Kidney (tissue), 14 donors: ENCODE data around the gene NRBF2. TPM values are rescaled to one million over a fixed set of nuclear protein-coding genes. Genes with fewer than 3 reads are reported as not detected.
"Not testable (repeated sequence)": the region's sequence is repeated elsewhere in the genome, so short reads cannot be mapped to it uniquely, and the experiment has no call there.

Experiments
- DNase-seq, 5 donors: peaks; one replicate each; pipeline ENCODE4 v3.0.0-alpha.2; 2013 to 2020
- FAIRE-seq: peaks from 2 replicates; lab custom pipeline; 2012; peaks lifted over from hg19 to GRCh38; lab: Jason Lieb, UNC
- H3K27ac ChIP-seq, 2 donors: one replicate each; pipeline ENCODE4 v1.7.0; 2013; ENCODE audit warnings: low read depth in 2 of 2, low read length in 2 of 2, inconsistent platforms in 1 of 2
- H3K27me3 ChIP-seq: one replicate; pipeline ENCODE4 v1.7.1; 2013; ENCODE audit warnings: low read length, inconsistent platforms; ENCODE audit not compliant: control insufficient read depth, insufficient read depth
- H3K36me3 ChIP-seq, 3 donors: one replicate each; pipeline versions ENCODE4 v1.7.0 to v1.7.1; 2013; ENCODE audit warnings: low read length in 3 of 3, control low read depth in 1 of 3, inconsistent platforms in 1 of 3; ENCODE audit not compliant: insufficient read depth in 3 of 3, control insufficient read depth in 2 of 3
- H3K4me1 ChIP-seq, 3 donors: one replicate each; pipeline versions ENCODE4 v1.7.0 to v1.7.1; 2013; ENCODE audit warnings: low read length in 3 of 3, inconsistent platforms in 1 of 3, low read depth in 1 of 3; ENCODE audit not compliant: control insufficient read depth in 2 of 3, insufficient read depth in 2 of 3
- H3K4me3 ChIP-seq, 3 donors: one replicate each; pipeline versions ENCODE4 v1.7.0 to v1.8.1; 2013; ENCODE audit warnings: low read length in 3 of 3, control low read depth in 1 of 3, inconsistent platforms in 1 of 3
- H3K9ac ChIP-seq, 3 donors: one replicate each; pipeline versions ENCODE4 v1.7.0 to v1.7.1; 2013; ENCODE audit warnings: low read length in 3 of 3, control low read depth in 1 of 3, inconsistent platforms in 1 of 3
- H3K9me3 ChIP-seq, 3 donors: one replicate each; pipeline versions ENCODE4 v1.7.0 to v1.7.1; 2013; ENCODE audit warnings: low read length in 3 of 3, control low read depth in 1 of 3, inconsistent platforms in 1 of 3; ENCODE audit not compliant: control insufficient read depth in 2 of 3, insufficient read depth in 1 of 3
- intact Hi-C: fragments of 100-400 bp; cut with DNase I; formaldehyde crosslinking; loops from one replicate; pipeline ENCODE4 v1.11.1; 2022
- polyA plus RNA-seq: library from polyadenylated mRNA; stranded (reverse); fragments of 350-450 nt; fragmentation: Illumina TruSeq; extraction: RNeasy Lipid Tissue Mini Kit (QIAGEN cat#74804); gene quantifications from one replicate; pipeline ENCODE4 v1.2.3, GENCODE V29; 2014; ENCODE audit warnings: low read depth, low replicate concordance; ENCODE audit not compliant: insufficient read depth
- total RNA-seq: library from RNA; stranded (reverse); fragmentation: NEBNext Ultra II Directional; extraction: Animal tissue kit (Norgen Biotek cat#: 25700); gene quantifications from one replicate; pipeline ENCODE4 v1.2.1, GENCODE V29; 2021
- TF ChIP-seq, protein P1 (sequence below): IDR thresholded peaks from 3 replicates; pipeline ENCODE4 v1.5.1; 2012; ENCODE audit warnings: mild to moderate bottlenecking, moderate library complexity, borderline replicate concordance; ENCODE audit not compliant: insufficient read depth; ENCODE audit errors: extremely low read depth
- donor health status: control.
- donor health status: control.
- donor health status: control.
- donor health status: control.
- donor health status: control.
- donor health status: DM: yes; HTN: yes; CAD: no.
- donor health status: Normal renal cell carcinoma (clear cell type).

The NRBF2 gene
- total and polyA plus RNA-seq, 2 donors from 2014 or later, result 11.2 to 15.8 TPM

DNA sequence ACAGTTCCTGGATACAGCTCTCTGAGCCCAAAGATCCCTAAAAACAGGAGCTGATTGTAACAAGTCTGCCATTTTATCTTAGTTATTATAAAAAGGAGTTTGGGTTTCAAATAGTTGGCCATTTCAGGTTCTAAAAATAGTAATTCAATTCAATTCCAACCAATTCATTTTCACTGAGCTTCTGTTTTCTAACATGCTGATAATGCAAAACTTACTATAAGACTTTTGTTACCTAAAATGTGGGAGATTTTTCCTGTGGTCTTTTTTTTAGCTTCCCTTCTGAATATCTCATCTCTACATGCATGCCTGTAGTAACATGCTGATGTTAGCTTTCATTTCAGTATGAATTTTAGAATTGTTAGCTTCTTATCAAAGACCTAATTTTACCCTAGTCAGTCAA lies 13.4 kb downstream of the NRBF2 start:
- no peak for DNase-seq
- TF ChIP-seq, protein P1, sequence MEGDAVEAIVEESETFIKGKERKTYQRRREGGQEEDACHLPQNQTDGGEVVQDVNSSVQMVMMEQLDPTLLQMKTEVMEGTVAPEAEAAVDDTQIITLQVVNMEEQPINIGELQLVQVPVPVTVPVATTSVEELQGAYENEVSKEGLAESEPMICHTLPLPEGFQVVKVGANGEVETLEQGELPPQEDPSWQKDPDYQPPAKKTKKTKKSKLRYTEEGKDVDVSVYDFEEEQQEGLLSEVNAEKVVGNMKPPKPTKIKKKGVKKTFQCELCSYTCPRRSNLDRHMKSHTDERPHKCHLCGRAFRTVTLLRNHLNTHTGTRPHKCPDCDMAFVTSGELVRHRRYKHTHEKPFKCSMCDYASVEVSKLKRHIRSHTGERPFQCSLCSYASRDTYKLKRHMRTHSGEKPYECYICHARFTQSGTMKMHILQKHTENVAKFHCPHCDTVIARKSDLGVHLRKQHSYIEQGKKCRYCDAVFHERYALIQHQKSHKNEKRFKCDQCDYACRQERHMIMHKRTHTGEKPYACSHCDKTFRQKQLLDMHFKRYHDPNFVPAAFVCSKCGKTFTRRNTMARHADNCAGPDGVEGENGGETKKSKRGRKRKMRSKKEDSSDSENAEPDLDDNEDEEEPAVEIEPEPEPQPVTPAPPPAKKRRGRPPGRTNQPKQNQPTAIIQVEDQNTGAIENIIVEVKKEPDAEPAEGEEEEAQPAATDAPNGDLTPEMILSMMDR, result no peak
- FAIRE-seq, result no peak
- Histone ChIP-seq H3K27me3 (no peaks in the 10 kb centered on the region), H3K4me1 (no peaks in the 10 kb centered on the region), H3K4me3 (no peak overlapping the region), H3K27ac (no peak overlapping the region), H3K9me3 (no peaks in the 10 kb centered on the region), H3K9ac (no peak overlapping the region), H3K36me3 (peaks cover 0 to 2% (median 0%) of the 10 kb centered on the region in 3 donors)
- intact Hi-C loops, result no loop called here

GRCh38 chr10:63150745-63151144 lies 17.6 kb downstream of the NRBF2 start:
- peaks cover 0 to 10% (median 9%) of the 10 kb centered on the region in 3 donors for H3K36me3 ChIP-seq
- no peaks in the 10 kb centered on the region for H3K9me3 ChIP-seq
- H3K4me1 ChIP-seq, result no peaks in the 10 kb centered on the region
- H3K9ac ChIP-seq, result no peak overlapping the region
- DNase-seq (no peak), FAIRE-seq (no peak)
- TF ChIP-seq, protein P1, result no peak
- H3K27me3 ChIP-seq, result no peaks in the 10 kb centered on the region
- H3K27ac ChIP-seq, result no peak overlapping the region
- no peak overlapping the region for H3K4me3 ChIP-seq
- intact Hi-C loops, result no loop called here

DNA sequence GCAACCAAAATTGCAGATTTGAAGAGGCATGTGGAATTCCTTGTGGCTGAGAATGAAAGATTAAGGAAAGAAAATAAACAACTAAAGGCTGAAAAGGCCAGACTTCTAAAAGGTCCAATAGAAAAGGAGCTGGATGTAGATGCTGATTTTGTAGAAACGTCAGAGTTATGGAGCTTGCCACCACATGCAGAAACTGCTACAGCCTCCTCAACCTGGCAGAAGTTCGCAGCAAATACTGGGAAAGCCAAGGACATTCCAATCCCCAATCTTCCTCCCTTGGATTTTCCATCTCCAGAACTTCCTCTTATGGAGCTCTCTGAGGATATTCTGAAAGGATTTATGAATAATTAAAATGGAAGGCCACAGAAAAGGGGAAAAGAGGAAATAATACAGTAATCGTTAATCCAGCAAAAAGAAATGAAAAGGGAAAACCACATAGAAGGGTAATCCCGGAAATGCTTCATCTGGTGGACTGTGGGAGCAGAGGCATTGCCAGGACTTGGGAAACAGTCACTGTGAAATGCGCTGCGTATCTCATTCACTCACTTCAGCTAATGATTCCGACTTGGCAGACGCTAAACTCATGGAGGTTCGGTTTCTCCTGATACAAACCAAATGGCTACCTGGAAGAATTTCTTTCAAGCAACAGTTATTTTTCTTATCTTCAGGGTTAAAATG lies 20.9 kb downstream of the NRBF2 start:
- FAIRE-seq, H3K4me3 ChIP-seq, H3K9ac ChIP-seq, H3K4me1 ChIP-seq, H3K9me3 ChIP-seq, H3K27ac ChIP-seq, H3K27me3 ChIP-seq, DNase-seq, intact Hi-C loops: not testable (repeated sequence)
- H3K36me3 ChIP-seq, result peaks cover 0 to 10% (median 9%) of the 10 kb centered on the region in 3 donors

DNA sequence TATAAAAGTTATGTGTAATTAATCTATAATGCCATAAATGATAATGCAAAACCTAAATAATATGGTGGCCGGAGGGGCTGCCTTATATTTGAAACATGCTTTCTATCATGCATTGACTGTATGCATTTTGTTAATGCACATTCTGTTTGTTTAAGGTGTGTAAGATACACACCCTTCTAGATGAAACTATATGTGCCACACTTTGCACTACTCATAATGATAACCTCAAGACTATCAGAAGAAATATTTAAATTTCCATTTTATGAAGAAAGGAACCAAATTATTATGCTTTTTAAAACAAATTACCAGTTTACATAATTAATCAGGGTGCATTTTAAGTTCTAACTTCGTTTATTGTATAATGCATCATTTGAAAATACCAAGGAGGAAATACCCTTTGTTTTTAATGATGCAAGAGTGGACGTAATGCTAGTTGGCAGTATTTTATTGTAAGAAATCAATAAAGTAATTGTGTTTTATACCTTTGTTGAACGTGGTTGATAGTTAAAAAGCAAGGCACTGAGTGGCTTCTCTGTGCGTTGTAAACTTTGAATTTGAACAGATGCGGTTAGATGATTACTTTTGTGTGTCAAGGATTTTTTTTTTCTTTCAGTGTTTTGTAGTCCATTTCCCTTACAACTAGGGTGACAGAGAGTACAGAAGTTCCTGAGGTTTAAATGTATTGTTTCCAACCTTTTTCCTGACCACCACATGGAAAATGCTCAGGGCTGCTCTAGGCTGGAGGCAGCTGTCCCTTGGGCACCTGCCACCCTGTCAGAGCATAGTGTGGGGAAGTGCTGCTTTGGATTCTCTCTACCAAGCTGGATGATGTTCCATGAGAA lies 21.6 kb downstream of the NRBF2 start:
- no peaks in the 10 kb centered on the region for H3K9me3 ChIP-seq
- H3K27ac ChIP-seq, result no peak overlapping the region
- TF ChIP-seq, protein P1, result no peak
- no peak for DNase-seq
- intact Hi-C loops, result no loop called here
- H3K4me3 ChIP-seq, result no peak overlapping the region
- no peak for FAIRE-seq
- no peaks in the 10 kb centered on the region for H3K4me1 ChIP-seq
- H3K36me3 ChIP-seq, result peaks cover 0 to 10% (median 9%) of the 10 kb centered on the region in 3 donors
- H3K9ac ChIP-seq, result no peak overlapping the region
- no peaks in the 10 kb centered on the region for H3K27me3 ChIP-seq
